ENCODE results near the gene C3orf20.
A peak's percentile ranks its signal among the peaks of the same experiment; 100 is the strongest.

The C3orf20 gene

DNA sequence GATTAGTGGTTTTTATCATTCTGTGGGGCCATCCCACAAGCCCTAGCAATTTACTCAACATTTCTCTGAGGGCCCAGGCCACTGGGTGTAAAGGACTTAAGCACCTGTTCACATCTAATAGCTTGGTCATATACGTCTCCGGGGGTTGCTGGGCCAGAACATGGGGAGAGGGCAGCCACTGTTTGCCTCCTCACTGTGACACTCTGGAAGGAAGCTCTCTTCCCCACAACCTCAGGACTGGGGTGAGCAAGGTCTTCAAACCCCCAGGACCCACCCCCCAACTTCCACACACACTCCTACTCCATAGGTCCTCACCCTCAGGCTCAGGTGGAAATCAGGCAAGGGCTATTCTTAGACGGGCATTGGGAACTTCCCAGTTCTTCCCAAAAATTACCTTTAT lies 28.9 kb downstream of the C3orf20 start:
- peaks cover 67% of the 10 kb centered on the region for H3K36me3 ChIP-seq (ENCODE audit: insufficient read depth, low read length)
- no peak overlapping the region for H2AFZ ChIP-seq (ENCODE audit: low read length)
- H3K27ac ChIP-seq (ENCODE audit: low read depth, low read length, poor library complexity, severe bottlenecking) = no peak overlapping the region
- TF ChIP-seq EZH2 (IDR thresholded peaks at IDR 0.05; ENCODE audit: borderline replicate concordance, low read length) = no peak
- TF ChIP-seq, protein P1, sequence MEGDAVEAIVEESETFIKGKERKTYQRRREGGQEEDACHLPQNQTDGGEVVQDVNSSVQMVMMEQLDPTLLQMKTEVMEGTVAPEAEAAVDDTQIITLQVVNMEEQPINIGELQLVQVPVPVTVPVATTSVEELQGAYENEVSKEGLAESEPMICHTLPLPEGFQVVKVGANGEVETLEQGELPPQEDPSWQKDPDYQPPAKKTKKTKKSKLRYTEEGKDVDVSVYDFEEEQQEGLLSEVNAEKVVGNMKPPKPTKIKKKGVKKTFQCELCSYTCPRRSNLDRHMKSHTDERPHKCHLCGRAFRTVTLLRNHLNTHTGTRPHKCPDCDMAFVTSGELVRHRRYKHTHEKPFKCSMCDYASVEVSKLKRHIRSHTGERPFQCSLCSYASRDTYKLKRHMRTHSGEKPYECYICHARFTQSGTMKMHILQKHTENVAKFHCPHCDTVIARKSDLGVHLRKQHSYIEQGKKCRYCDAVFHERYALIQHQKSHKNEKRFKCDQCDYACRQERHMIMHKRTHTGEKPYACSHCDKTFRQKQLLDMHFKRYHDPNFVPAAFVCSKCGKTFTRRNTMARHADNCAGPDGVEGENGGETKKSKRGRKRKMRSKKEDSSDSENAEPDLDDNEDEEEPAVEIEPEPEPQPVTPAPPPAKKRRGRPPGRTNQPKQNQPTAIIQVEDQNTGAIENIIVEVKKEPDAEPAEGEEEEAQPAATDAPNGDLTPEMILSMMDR (IDR thresholded peaks at IDR 0.05; ENCODE audit: low read length) = no peak
- H3K79me2 ChIP-seq (ENCODE audit: insufficient read depth, low read length) = no peaks in the 10 kb centered on the region
- peaks cover 17% of the 10 kb centered on the region for H3K4me1 ChIP-seq (ENCODE audit: insufficient read depth, low read length, severe bottlenecking)
- H3K27me3 ChIP-seq (ENCODE audit: insufficient read depth, low read length) = no peaks in the 10 kb centered on the region
- H3K4me3 ChIP-seq (ENCODE audit: low read depth, low read length, poor library complexity, severe bottlenecking) = no peak overlapping the region
- no peaks in the 10 kb centered on the region for H3F3A ChIP-seq (ENCODE audit: insufficient read depth, low read length)
- H3K9me2 ChIP-seq (ENCODE audit: low read depth, low read length) = no peaks in the 10 kb centered on the region
- H3K9me3 ChIP-seq (ENCODE audit: low read length) = no peaks in the 10 kb centered on the region
- no peak overlapping the region for H3K4me2 ChIP-seq (ENCODE audit: low read length)
- H3K9ac ChIP-seq (ENCODE audit: low read length) = no peak overlapping the region
- H4K20me1 ChIP-seq (ENCODE audit: insufficient read depth, low read length) = no peaks in the 10 kb centered on the region

DNA sequence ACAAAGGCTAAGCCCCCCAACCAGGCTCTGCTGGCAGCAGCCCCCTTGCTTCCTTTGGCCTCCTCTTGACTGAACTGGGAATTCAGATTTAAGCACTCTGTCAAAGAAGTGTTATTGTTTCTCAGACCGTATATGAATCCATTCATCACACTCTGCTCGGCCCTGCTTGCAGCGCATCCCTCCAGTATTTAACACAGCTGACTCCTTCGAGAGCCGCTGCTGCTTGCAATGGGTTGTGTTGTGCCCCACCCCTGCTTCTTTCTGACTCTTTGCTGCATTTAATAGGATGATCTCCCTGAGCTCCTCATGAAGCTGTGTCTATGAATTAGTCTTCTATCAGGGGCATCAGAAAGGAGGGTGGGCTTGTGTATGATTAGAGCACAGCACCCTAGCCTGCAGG lies 31.2 kb downstream of the C3orf20 start:
- no peak overlapping the region for H3K27ac ChIP-seq (ENCODE audit: low read depth, low read length, poor library complexity, severe bottlenecking)
- no peaks in the 10 kb centered on the region for H3K9me2 ChIP-seq (ENCODE audit: low read depth, low read length)
- no peaks in the 10 kb centered on the region for H3K79me2 ChIP-seq (ENCODE audit: insufficient read depth, low read length)
- no peaks in the 10 kb centered on the region; the same call in 1 of the 2 replicates for H3K9me3 ChIP-seq (ENCODE audit: low read length)
- TF ChIP-seq, protein P1 (IDR thresholded peaks at IDR 0.05; ENCODE audit: low read length) = no peak
- TF ChIP-seq EZH2 (IDR thresholded peaks at IDR 0.05; ENCODE audit: borderline replicate concordance, low read length) = no peak
- H2AFZ ChIP-seq (ENCODE audit: low read length) = no peak overlapping the region
- H3K9ac ChIP-seq (ENCODE audit: low read length) = no peak overlapping the region
- no peaks in the 10 kb centered on the region for H3K27me3 ChIP-seq (ENCODE audit: insufficient read depth, low read length)
- H3F3A ChIP-seq (ENCODE audit: insufficient read depth, low read length) = no peaks in the 10 kb centered on the region
- H4K20me1 ChIP-seq (ENCODE audit: insufficient read depth, low read length) = no peaks in the 10 kb centered on the region
- peaks cover 5% of the 10 kb centered on the region for H3K4me1 ChIP-seq (ENCODE audit: insufficient read depth, low read length, severe bottlenecking)
- no peak overlapping the region for H3K4me3 ChIP-seq (ENCODE audit: low read depth, low read length, poor library complexity, severe bottlenecking)
- H3K36me3 ChIP-seq (ENCODE audit: insufficient read depth, low read length) = peaks cover 71% of the 10 kb centered on the region
- H3K4me2 ChIP-seq (ENCODE audit: low read length) = no peak overlapping the region

DNA sequence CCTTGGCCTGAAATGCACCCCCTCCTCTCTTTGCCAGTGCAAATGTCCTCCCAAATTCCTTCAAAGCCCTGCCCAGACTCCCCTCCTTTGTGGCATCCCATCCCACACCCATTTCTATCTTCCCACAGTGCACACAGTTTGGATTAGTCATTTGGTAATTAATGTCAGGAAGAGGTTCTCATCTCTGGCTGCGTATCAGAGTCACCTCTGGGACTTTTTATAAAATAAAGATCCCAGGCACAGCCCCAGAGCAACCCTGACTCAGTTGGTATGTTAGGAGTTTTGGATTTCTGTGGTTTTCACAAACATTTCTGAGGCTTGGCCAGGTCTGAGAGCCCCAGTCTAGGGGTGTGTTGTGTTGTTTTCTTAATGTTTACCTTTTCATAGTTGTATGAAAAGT lies 41.6 kb downstream of the C3orf20 start:
- TF ChIP-seq EZH2 (IDR thresholded peaks at IDR 0.05; ENCODE audit: borderline replicate concordance, low read length) = no peak
- TF ChIP-seq, protein P1 (IDR thresholded peaks at IDR 0.05; ENCODE audit: low read length) = no peak
- no peak overlapping the region for H2AFZ ChIP-seq (ENCODE audit: low read length)
- H3K9me3 ChIP-seq (ENCODE audit: low read length) = no peaks in the 10 kb centered on the region
- no peaks in the 10 kb centered on the region for H3F3A ChIP-seq (ENCODE audit: insufficient read depth, low read length)
- H3K27me3 ChIP-seq (ENCODE audit: insufficient read depth, low read length) = no peaks in the 10 kb centered on the region
- H3K4me1 ChIP-seq (ENCODE audit: insufficient read depth, low read length, severe bottlenecking) = peaks cover 54% of the 10 kb centered on the region
- H4K20me1 ChIP-seq (ENCODE audit: insufficient read depth, low read length) = no peaks in the 10 kb centered on the region
- peak overlapping the region; percentile 78 for H3K27ac ChIP-seq (ENCODE audit: low read depth, low read length, poor library complexity, severe bottlenecking)
- H3K4me2 ChIP-seq (ENCODE audit: low read length) = no peak overlapping the region
- no peaks in the 10 kb centered on the region for H3K9me2 ChIP-seq (ENCODE audit: low read depth, low read length)
- H3K36me3 ChIP-seq (ENCODE audit: insufficient read depth, low read length) = peaks cover 41% of the 10 kb centered on the region
- no peaks in the 10 kb centered on the region for H3K79me2 ChIP-seq (ENCODE audit: insufficient read depth, low read length)
- H3K4me3 ChIP-seq (ENCODE audit: low read depth, low read length, poor library complexity, severe bottlenecking) = no peak overlapping the region
- no peak overlapping the region; the same call in 1 of the 2 replicates for H3K9ac ChIP-seq (ENCODE audit: low read length)

All from OCI-LY1 (cell line).